DND-41 (cell line): ENCODE results near the gene SYNM.

Source experiments
- EZH2 ChIP-seq: IDR thresholded peaks from 3 replicates; pipeline ENCODE4 v1.6.1; 2012; ENCODE audit warnings: borderline replicate concordance, low read depth, mild to moderate bottlenecking, moderate library complexity, low read length, inconsistent platforms; ENCODE audit not compliant: severe bottlenecking
- TF ChIP-seq, protein P1 (sequence below): IDR thresholded peaks from 2 replicates; pipeline ENCODE4 v1.5.1; 2012; ENCODE audit warnings: borderline replicate concordance, low read length, moderate library complexity, mild to moderate bottlenecking; ENCODE audit not compliant: poor library complexity, severe bottlenecking; ENCODE audit errors: extremely low read depth

DNA sequence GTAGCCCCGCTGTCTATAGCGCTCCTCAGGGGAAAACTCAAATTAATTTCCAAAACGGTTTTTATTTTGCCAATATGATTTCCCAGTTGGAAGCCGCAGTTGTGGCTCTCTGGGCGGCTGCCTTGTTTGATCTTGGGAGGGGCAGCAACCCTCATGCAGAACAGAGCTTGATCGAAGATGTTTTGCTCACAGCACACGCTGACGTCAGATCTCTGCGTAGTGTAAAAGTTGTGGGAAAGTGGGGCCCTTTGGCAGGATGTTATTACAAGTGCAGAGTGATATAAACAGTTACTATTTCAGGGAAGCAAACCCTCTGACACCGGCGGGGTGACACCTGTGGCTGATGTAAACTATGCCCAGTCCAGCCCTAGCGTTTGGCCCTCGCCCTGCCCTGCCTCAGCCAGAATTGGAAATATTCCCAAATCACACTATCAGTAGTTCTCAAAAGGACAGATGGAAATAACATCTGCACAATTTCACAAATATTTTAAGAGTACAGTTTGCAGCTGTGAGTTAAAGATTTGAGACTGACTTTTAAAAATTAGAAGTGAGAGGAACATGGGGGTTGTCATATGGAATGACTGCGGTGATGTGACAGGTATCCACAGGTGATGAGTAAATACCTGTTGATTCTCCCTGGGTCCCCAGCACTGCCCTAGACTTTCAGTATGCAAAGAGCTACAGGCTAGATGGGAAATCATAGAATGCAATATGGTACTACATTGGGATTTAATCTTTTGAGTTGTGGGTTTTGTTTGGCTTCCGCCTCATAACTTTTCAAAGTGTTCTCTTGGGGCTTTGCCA, 1.7 kb downstream of the SYNM start:
- TF ChIP-seq, protein P1, sequence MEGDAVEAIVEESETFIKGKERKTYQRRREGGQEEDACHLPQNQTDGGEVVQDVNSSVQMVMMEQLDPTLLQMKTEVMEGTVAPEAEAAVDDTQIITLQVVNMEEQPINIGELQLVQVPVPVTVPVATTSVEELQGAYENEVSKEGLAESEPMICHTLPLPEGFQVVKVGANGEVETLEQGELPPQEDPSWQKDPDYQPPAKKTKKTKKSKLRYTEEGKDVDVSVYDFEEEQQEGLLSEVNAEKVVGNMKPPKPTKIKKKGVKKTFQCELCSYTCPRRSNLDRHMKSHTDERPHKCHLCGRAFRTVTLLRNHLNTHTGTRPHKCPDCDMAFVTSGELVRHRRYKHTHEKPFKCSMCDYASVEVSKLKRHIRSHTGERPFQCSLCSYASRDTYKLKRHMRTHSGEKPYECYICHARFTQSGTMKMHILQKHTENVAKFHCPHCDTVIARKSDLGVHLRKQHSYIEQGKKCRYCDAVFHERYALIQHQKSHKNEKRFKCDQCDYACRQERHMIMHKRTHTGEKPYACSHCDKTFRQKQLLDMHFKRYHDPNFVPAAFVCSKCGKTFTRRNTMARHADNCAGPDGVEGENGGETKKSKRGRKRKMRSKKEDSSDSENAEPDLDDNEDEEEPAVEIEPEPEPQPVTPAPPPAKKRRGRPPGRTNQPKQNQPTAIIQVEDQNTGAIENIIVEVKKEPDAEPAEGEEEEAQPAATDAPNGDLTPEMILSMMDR: no peak
- TF ChIP-seq EZH2: no peak
